Body of pancreas (tissue), 4 donors: ENCODE measurements around the gene CEP170B. TPM values are rescaled to one million over a fixed set of nuclear protein-coding genes. Genes with fewer than 3 reads are reported as not detected.
A peak's percentile ranks its signal among the peaks of the same experiment; 100 is the strongest.

Source experiments
- ATAC-seq: fragments of 150-250 bp; one replicate; pipeline ENCODE4 v1.9.1; 2016
- DNase-seq, 4 donors: peaks; one replicate each; pipeline ENCODE4 v3.0.0-alpha.2; 2019
- H3K27ac ChIP-seq, 4 donors: fragments of 200-600 bp; sonication (generic); 1 replicate in 3 of 4; 2 replicates in 1 of 4; pipeline versions ENCODE4 v1.5.1 to v1.6.1; 2016 to 2019; ENCODE audit warnings: mild to moderate bottlenecking in 1 of 4, mixed read lengths in 1 of 4, moderate library complexity in 1 of 4
- H3K27me3 ChIP-seq, 2 donors: fragments of 200-600 bp; sonication (generic); one replicate each; pipeline ENCODE4 v1.6.0; 2016; ENCODE audit warnings: mild to moderate bottlenecking in 1 of 2
- H3K36me3 ChIP-seq, 2 donors: fragments of 200-600 bp; sonication (generic); replicated peaks in 1 of 2; 2 replicates each; pipeline ENCODE4 v1.5.1; 2016; ENCODE audit warnings: low read depth in 2 of 2; ENCODE audit not compliant: insufficient read depth in 1 of 2
- H3K4me1 ChIP-seq: fragments of 200-600 bp; sonication (generic); one replicate; pipeline ENCODE4 v1.6.0; 2016
- H3K4me3 ChIP-seq, 2 donors: fragments of 200-600 bp; sonication (generic); 1 replicate in 1 of 2; 2 replicates in 1 of 2; pipeline ENCODE4 v1.5.1; 2016 to 2019
- H3K9me3 ChIP-seq, 3 donors: fragments of 200-600 bp; sonication (generic); 1 replicate in 2 of 3; 2 replicates in 1 of 3; pipeline ENCODE4 v1.5.1; 2016
- CTCF ChIP-seq, 7 experiments: fragments of 450-650 bp in 4 of 7; fragments of 200-600 bp in 3 of 7; sonication (generic) in 3 of 7; IDR thresholded peaks; one replicate each; pipeline ENCODE4 v1.5.1; 2016 to 2019; ENCODE audit warnings: antibody characterized with exemption in 7 of 7
- POLR2A ChIP-seq, 3 donors: fragments of 450-650 bp; IDR thresholded peaks; one replicate each; pipeline ENCODE4 v1.6.1; 2016; ENCODE audit warnings: antibody characterized with exemption in 3 of 3, mild to moderate bottlenecking in 2 of 3
- WGBS, 2 donors: methylation state at CpG; one replicate each; pipeline ENCODE4 v1.1.5; 2017; 5-methylcytosine and 5-hydroxymethylcytosine counted together
- intact Hi-C: fragments of 100-400 bp; cut with DNase I; formaldehyde crosslinking; loops from one replicate; pipeline ENCODE4 v1.15.1; 2023
- total RNA-seq, 2 donors: library from RNA; depleted of rRNA; stranded (reverse); fragments of >200 nt; gene quantifications; one replicate each; pipeline ENCODE4 v1.1.0, GENCODE V29; 2016

The CEP170B gene
- total RNA-seq, 2 donors from 2014 or later: 23.6 to 41.9 TPM

- intact Hi-C loops: no loop called here
- H3K27me3 ChIP-seq: no peaks in the 10 kb centered on the region
- H3K9me3 ChIP-seq: no peaks in the 10 kb centered on the region
- DNase-seq (peak in 1 of 4 donors; percentile 9), ATAC-seq (no peak)
- WGBS, 2 donors: 86 to 96% methylated on average over 9 to 29 of the region's 29 CpGs
- H3K27ac ChIP-seq: no peak overlapping the region
- H3K36me3 ChIP-seq: peaks cover 0 to 6% of the 10 kb centered on the region in 2 donors
- peaks cover under 1% of the 10 kb centered on the region for H3K4me1 ChIP-seq
- no peak overlapping the region for H3K4me3 ChIP-seq
- TF ChIP-seq POLR2A (IDR thresholded peaks at IDR 0.05): no peak
- TF ChIP-seq CTCF (IDR thresholded peaks at IDR 0.05): no peak
Observed at GRCh38 chr14:104879201-104879982, 14.3 kb downstream of the CEP170B start.

- intact Hi-C loops: no loop called here
- no peaks in the 10 kb centered on the region for H3K27me3 ChIP-seq
- DNase-seq: no peak
- no peak overlapping the region for H3K4me3 ChIP-seq
- H3K36me3 ChIP-seq: peaks cover 0 to 6% of the 10 kb centered on the region in 2 donors
- ATAC-seq: no peak
- no peaks in the 10 kb centered on the region for H3K9me3 ChIP-seq
- H3K4me1 ChIP-seq: no peaks in the 10 kb centered on the region
- no peak for TF ChIP-seq CTCF (IDR thresholded peaks at IDR 0.05)
- no peak for TF ChIP-seq POLR2A (IDR thresholded peaks at IDR 0.05)
- no peak overlapping the region for H3K27ac ChIP-seq
- WGBS, 2 donors: 93 to 94% methylated on average over 12 to 14 of the region's 15 CpGs
Observed at GRCh38 chr14:104879983-104880565, 15.0 kb downstream of the CEP170B start.

- peaks cover 0 to 6% of the 10 kb centered on the region in 2 donors for H3K36me3 ChIP-seq
- no peak overlapping the region for H3K4me3 ChIP-seq
- no peaks in the 10 kb centered on the region for H3K27me3 ChIP-seq
- ATAC-seq: no peak
- H3K4me1 ChIP-seq: no peaks in the 10 kb centered on the region
- H3K27ac ChIP-seq: no peak overlapping the region
- 77 to 85% methylated on average over 7 of the region's 7 CpGs for WGBS, 2 donors
- peak in 1 of 4 donors; percentile 8 for DNase-seq
- no peaks in the 10 kb centered on the region for H3K9me3 ChIP-seq
- no peak for TF ChIP-seq CTCF (IDR thresholded peaks at IDR 0.05)
- TF ChIP-seq POLR2A (IDR thresholded peaks at IDR 0.05): no peak
- intact Hi-C loops: no loop called here
Observed at GRCh38 chr14:104880584-104881210, 15.6 kb downstream of the CEP170B start.

- DNase-seq: peak in 2 of 4 donors; percentile 28 to 31
- no peaks in the 10 kb centered on the region for H3K27me3 ChIP-seq
- H3K27ac ChIP-seq: no peak overlapping the region
- no peak overlapping the region for H3K4me3 ChIP-seq
- 82 to 83% methylated on average over 10 to 13 of the region's 13 CpGs for WGBS, 2 donors
- peaks cover 0 to 6% of the 10 kb centered on the region in 2 donors for H3K36me3 ChIP-seq
- TF ChIP-seq CTCF (IDR thresholded peaks at IDR 0.05): no peak
- no peak for TF ChIP-seq POLR2A (IDR thresholded peaks at IDR 0.05)
- no peak for ATAC-seq
- intact Hi-C loops: no loop called here
- no peaks in the 10 kb centered on the region for H3K4me1 ChIP-seq
- no peaks in the 10 kb centered on the region for H3K9me3 ChIP-seq
Observed at GRCh38 chr14:104881369-104881979, 16.4 kb downstream of the CEP170B start.
